Activated T-helper 17 cell treated with anti-CD3 and anti-CD28 coated beads, Interleukin-2, amount 50 U/mL, for 72 hours (primary cell): ENCODE results near the gene SDK1. TPM values are rescaled to one million over a fixed set of nuclear protein-coding genes. Genes with fewer than 3 reads are reported as not detected.
"Not testable (repeated sequence)": the region's sequence is repeated elsewhere in the genome, so short reads cannot be mapped to it uniquely, and the experiment has no call there.

Experiments used
- ATAC-seq: fragments of 150-1000 bp; cut with Tn5 transposase; replicated peaks from 2 replicates; pipeline ENCODE4 v1.10.0; 2021; ENCODE audit warnings: mild to moderate bottlenecking, moderate library complexity
- H3K27ac Mint-ChIP-seq: one replicate; pipeline ENCODE4 v1.8.0; 2022; ENCODE audit warnings: mixed read lengths
- H3K27me3 Mint-ChIP-seq: one replicate; pipeline ENCODE4 v1.8.0; 2022; ENCODE audit warnings: mixed read lengths
- H3K36me3 Mint-ChIP-seq: one replicate; pipeline ENCODE4 v1.8.0; 2022; ENCODE audit warnings: low read depth, mild to moderate bottlenecking, mixed read lengths
- H3K4me1 Mint-ChIP-seq: one replicate; pipeline ENCODE4 v1.8.0; 2022; ENCODE audit warnings: mixed read lengths
- H3K4me3 Mint-ChIP-seq: one replicate; pipeline ENCODE4 v1.8.0; 2022; ENCODE audit warnings: mild to moderate bottlenecking, mixed read lengths
- H3K9me3 Mint-ChIP-seq: one replicate; pipeline ENCODE4 v1.8.0; 2022; ENCODE audit warnings: mixed read lengths
- total RNA-seq, 2 donors: library from RNA; stranded (reverse); gene quantifications; one replicate each; pipeline ENCODE4 v1.2.3, GENCODE V29; 2022

SDK1 gene
- total RNA-seq, 2 donors from 2014 or later, result 0.06 to 1.1 TPM

GRCh38 chr7:4212376-4212775, 911.3 kb downstream of the SDK1 start:
- Mint-ChIP-seq H3K27me3 (no peaks in the 10 kb centered on the region), H3K36me3 (no peaks in the 10 kb centered on the region), H3K4me1 (no peaks in the 10 kb centered on the region), H3K9me3 (no peaks in the 10 kb centered on the region), H3K27ac (no peak overlapping the region), H3K4me3 (no peak overlapping the region)
- no peak for ATAC-seq

GRCh38 chr7:4214291-4215155, 913.5 kb downstream of the SDK1 start:
- no peak overlapping the region for H3K4me3 Mint-ChIP-seq
- H3K4me1 Mint-ChIP-seq, result no peaks in the 10 kb centered on the region
- ATAC-seq, result no peak
- no peaks in the 10 kb centered on the region for H3K9me3 Mint-ChIP-seq
- H3K27ac Mint-ChIP-seq, result no peak overlapping the region
- H3K27me3 Mint-ChIP-seq, result no peaks in the 10 kb centered on the region
- no peaks in the 10 kb centered on the region for H3K36me3 Mint-ChIP-seq

DNA sequence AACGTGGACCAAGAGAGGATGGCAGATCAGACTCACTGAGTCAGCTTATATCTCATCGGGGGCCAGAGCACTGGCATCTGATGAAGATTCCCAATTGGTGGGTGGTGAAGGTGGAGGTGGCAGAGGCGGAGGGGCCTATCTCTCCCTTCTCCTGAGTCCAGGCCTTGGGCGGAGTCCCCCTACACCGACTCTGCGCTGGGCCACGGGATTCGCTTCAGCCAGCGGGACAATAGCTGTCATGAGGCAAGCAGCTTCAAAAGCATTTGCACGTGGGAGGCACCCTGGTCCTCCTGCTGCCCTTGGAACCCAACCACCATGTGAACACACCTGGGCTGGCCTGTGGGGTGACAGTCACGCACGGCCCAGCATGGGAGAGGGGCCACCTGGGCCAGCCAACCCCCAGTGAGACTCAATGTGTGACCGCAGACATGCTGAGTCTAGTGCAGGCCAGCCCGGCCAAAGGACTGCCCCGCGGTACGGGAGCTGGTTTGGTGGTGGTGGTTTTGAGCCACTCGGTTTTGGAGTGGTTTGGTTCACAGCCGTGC, 914.2 kb downstream of the SDK1 start:
- ATAC-seq, result no peak
- Mint-ChIP-seq H3K4me3 (no peak overlapping the region), H3K27ac (no peak overlapping the region), H3K4me1 (no peaks in the 10 kb centered on the region), H3K9me3 (no peaks in the 10 kb centered on the region), H3K27me3 (no peaks in the 10 kb centered on the region), H3K36me3 (no peaks in the 10 kb centered on the region)

GRCh38 chr7:4216016-4216415, 915.0 kb downstream of the SDK1 start:
- H3K9me3 Mint-ChIP-seq, result no peaks in the 10 kb centered on the region
- H3K27me3 Mint-ChIP-seq, result no peaks in the 10 kb centered on the region
- H3K36me3 Mint-ChIP-seq, result no peaks in the 10 kb centered on the region
- no peaks in the 10 kb centered on the region for H3K4me1 Mint-ChIP-seq
- no peak for ATAC-seq
- H3K27ac Mint-ChIP-seq, result no peak overlapping the region
- H3K4me3 Mint-ChIP-seq, result no peak overlapping the region

DNA sequence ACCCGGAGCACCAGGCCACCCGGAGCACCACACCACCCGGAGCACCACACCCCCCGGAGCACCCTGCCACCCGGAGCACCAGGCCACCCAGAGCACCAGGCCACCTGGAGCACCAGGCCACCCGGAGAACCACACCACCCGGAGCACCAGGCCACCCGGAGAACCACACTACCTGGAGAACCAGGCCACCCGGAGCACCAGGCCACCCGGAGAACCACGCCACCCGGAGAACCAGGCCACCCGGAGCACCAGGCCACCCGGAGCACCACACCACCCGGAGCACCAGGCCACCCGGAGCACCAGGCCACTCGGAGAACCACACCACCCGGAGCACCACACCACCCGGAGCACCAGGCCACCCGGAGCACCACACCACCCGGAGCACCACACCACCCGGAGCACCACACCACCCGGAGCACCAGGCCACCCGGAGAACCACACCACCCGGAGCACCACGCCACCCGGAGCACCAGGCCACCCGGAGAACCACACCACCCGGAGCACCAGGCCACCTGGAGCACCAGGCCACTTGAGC, 916.1 kb downstream of the SDK1 start:
- H3K27me3 Mint-ChIP-seq, H3K4me1 Mint-ChIP-seq, H3K9me3 Mint-ChIP-seq, ATAC-seq, H3K4me3 Mint-ChIP-seq, H3K27ac Mint-ChIP-seq, H3K36me3 Mint-ChIP-seq: not testable (repeated sequence)

- Mint-ChIP-seq H3K36me3 (no peaks in the 10 kb centered on the region), H3K27ac (no peak overlapping the region), H3K9me3 (no peaks in the 10 kb centered on the region), H3K27me3 (no peaks in the 10 kb centered on the region), H3K4me3 (no peak overlapping the region), H3K4me1 (no peaks in the 10 kb centered on the region)
- no peak for ATAC-seq
Observed at GRCh38 chr7:4218481-4218880, 917.4 kb downstream of the SDK1 start.

GRCh38 chr7:4220011-4220410, 919.0 kb downstream of the SDK1 start:
- H3K27ac Mint-ChIP-seq, result no peak overlapping the region
- H3K4me3 Mint-ChIP-seq, result no peak overlapping the region
- H3K27me3 Mint-ChIP-seq, result no peaks in the 10 kb centered on the region
- H3K36me3 Mint-ChIP-seq, result no peaks in the 10 kb centered on the region
- ATAC-seq, result no peak
- no peaks in the 10 kb centered on the region for H3K4me1 Mint-ChIP-seq
- no peaks in the 10 kb centered on the region for H3K9me3 Mint-ChIP-seq

- no peaks in the 10 kb centered on the region for H3K9me3 Mint-ChIP-seq
- H3K27ac Mint-ChIP-seq, result no peak overlapping the region
- H3K4me1 Mint-ChIP-seq, result no peaks in the 10 kb centered on the region
- ATAC-seq, result no peak
- H3K27me3 Mint-ChIP-seq, result no peaks in the 10 kb centered on the region
- H3K36me3 Mint-ChIP-seq, result no peaks in the 10 kb centered on the region
- no peak overlapping the region for H3K4me3 Mint-ChIP-seq
Observed at GRCh38 chr7:4221043-4221442, 920.0 kb downstream of the SDK1 start.

- Mint-ChIP-seq H3K9me3 (no peaks in the 10 kb centered on the region), H3K27ac (no peak overlapping the region)
Observed at GRCh38 chr7:4222676-4223075, 921.6 kb downstream of the SDK1 start.

GRCh38 chr7:4225361-4225771, 924.3 kb downstream of the SDK1 start:
- H3K4me1 Mint-ChIP-seq, result no peaks in the 10 kb centered on the region
- no peaks in the 10 kb centered on the region for H3K9me3 Mint-ChIP-seq
- no peak overlapping the region for H3K27ac Mint-ChIP-seq
- no peak overlapping the region for H3K4me3 Mint-ChIP-seq
- ATAC-seq, result no peak
- no peaks in the 10 kb centered on the region for H3K36me3 Mint-ChIP-seq
- peaks cover 2% of the 10 kb centered on the region for H3K27me3 Mint-ChIP-seq

More at GRCh38 chr7:4222676-4223075, 921.6 kb downstream of the SDK1 start:
- Mint-ChIP-seq H3K27me3 (no peaks in the 10 kb centered on the region), H3K4me3 (no peak overlapping the region), H3K36me3 (no peaks in the 10 kb centered on the region), H3K4me1 (no peaks in the 10 kb centered on the region)
- no peak for ATAC-seq

GRCh38 chr7:4225881-4226523, 925.0 kb downstream of the SDK1 start:
- H3K36me3 Mint-ChIP-seq, result no peaks in the 10 kb centered on the region
- ATAC-seq, result no peak
- no peaks in the 10 kb centered on the region for H3K4me1 Mint-ChIP-seq
- H3K27ac Mint-ChIP-seq, result no peak overlapping the region
- peaks cover 5% of the 10 kb centered on the region for H3K27me3 Mint-ChIP-seq
- no peaks in the 10 kb centered on the region for H3K9me3 Mint-ChIP-seq
- H3K4me3 Mint-ChIP-seq, result no peak overlapping the region

DNA sequence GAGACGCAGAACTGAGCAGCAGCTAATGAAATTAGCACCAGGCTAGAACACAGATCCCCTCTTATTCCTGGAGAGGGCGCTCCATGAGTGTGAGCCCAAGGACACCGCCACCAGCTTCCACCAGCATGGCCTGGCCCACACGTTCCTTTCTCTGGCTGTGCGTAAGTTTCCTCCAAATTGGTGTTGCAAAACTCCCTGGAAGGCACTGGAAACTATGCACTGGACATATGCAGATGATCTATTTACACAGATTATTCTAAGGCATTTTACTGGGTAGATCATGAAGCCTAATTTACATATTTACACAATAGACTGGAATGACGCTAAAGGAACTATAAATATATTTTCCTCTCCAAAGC, 925.5 kb downstream of the SDK1 start:
- Mint-ChIP-seq H3K36me3 (no peaks in the 10 kb centered on the region), H3K9me3 (no peaks in the 10 kb centered on the region), H3K27ac (no peak overlapping the region), H3K27me3 (peaks cover 5% of the 10 kb centered on the region), H3K4me1 (no peaks in the 10 kb centered on the region), H3K4me3 (no peak overlapping the region)
- no peak for ATAC-seq

GRCh38 chr7:4227105-4228010, 926.3 kb downstream of the SDK1 start:
- Mint-ChIP-seq H3K4me3 (no peak overlapping the region), H3K27me3 (peaks cover 5% of the 10 kb centered on the region), H3K9me3 (no peaks in the 10 kb centered on the region), H3K36me3 (no peaks in the 10 kb centered on the region), H3K4me1 (no peaks in the 10 kb centered on the region), H3K27ac (no peak overlapping the region)
- ATAC-seq, result no peak

GRCh38 chr7:4230352-4230751, 929.3 kb downstream of the SDK1 start:
- H3K27me3 Mint-ChIP-seq, result peaks cover 5% of the 10 kb centered on the region
- no peak overlapping the region for H3K27ac Mint-ChIP-seq
- H3K4me3 Mint-ChIP-seq, result no peak overlapping the region
- no peaks in the 10 kb centered on the region for H3K9me3 Mint-ChIP-seq
- ATAC-seq, result no peak
- no peaks in the 10 kb centered on the region for H3K4me1 Mint-ChIP-seq
- no peaks in the 10 kb centered on the region for H3K36me3 Mint-ChIP-seq
